SK-N-SH (cell line): ENCODE data around the gene SLC16A11. TPM values are rescaled to one million over a fixed set of nuclear protein-coding genes. Genes with fewer than 3 reads are reported as not detected.

Experiments
- CTCF ChIA-PET: fragments of 300-600, 350-600 bp; formaldehyde crosslinking; extraction: SDS; loops from one replicate; lab custom pipeline; 2021; lab: Yijun Ruan, JAX
- POLR2A ChIA-PET: fragments of 350-600 bp; sonication (Branson Sonifier 250); formaldehyde crosslinking; extraction: SDS; loops from one replicate; lab custom pipeline; 2020; ENCODE audit warnings: antibody characterized with exemption, inconsistent platforms; lab: Yijun Ruan, JAX
- DNase-seq: peaks from one replicate; pipeline ENCODE4 v3.0.0; 2012
- H2AFZ ChIP-seq: fragments of 200-600 bp; sonication (generic); 2 replicates; pipeline ENCODE4 v1.8.1; 2016; ENCODE audit warnings: antibody characterized with exemption, mild to moderate bottlenecking, low read depth
- H3F3A ChIP-seq: fragments of 200-600 bp; sonication (generic); replicated peaks from 2 replicates; pipeline ENCODE3; 2016; ENCODE audit warnings: antibody characterized with exemption, mild to moderate bottlenecking; ENCODE audit not compliant: insufficient read depth
- H3K27ac ChIP-seq, 2 experiments: fragments of 200-500 bp in 1 of 2; fragments of 200-600 bp in 1 of 2; sonication (Bioruptor generic) in 1 of 2; sonication (generic), shearing (Covaris generic) in 1 of 2; 2 replicates each; pipeline versions ENCODE4 v1.5.1 to v1.6.1; 2014 to 2016; ENCODE audit warnings: low read depth in 2 of 2, inconsistent platforms in 1 of 2, low read length in 1 of 2, mild to moderate bottlenecking in 1 of 2, mixed read lengths in 1 of 2
- H3K27me3 ChIP-seq: fragments of 200-600 bp; sonication (generic), shearing (Covaris generic); 2 replicates; pipeline ENCODE4 v1.6.1; 2016; ENCODE audit warnings: mixed run types; ENCODE audit not compliant: insufficient read depth
- H3K36me3 ChIP-seq, 2 experiments: fragments of 200-500 bp in 1 of 2; fragments of 200-600 bp in 1 of 2; sonication (Bioruptor generic) in 1 of 2; sonication (generic) in 1 of 2; replicated peaks in 1 of 2; 2 replicates each; pipeline versions ENCODE3 to v1.5.1; 2014 to 2016; ENCODE audit warnings: low read length in 1 of 2, mild to moderate bottlenecking in 1 of 2; ENCODE audit not compliant: insufficient read depth in 2 of 2, control insufficient read depth in 1 of 2
- H3K4me1 ChIP-seq, 2 experiments: fragments of 200-500 bp in 1 of 2; fragments of 200-600 bp in 1 of 2; sonication (Bioruptor generic) in 1 of 2; sonication (generic), shearing (Covaris generic) in 1 of 2; 2 replicates each; pipeline versions ENCODE4 v1.5.1 to v1.6.1; 2014 to 2016; ENCODE audit warnings: low read depth in 1 of 2, low read length in 1 of 2, mixed run types in 1 of 2; ENCODE audit not compliant: insufficient read depth in 2 of 2, control insufficient read depth in 1 of 2
- H3K4me2 ChIP-seq: fragments of 200-600 bp; sonication (generic), shearing (Covaris generic); 2 replicates; pipeline ENCODE4 v1.6.1; 2017; ENCODE audit warnings: mixed run types
- H3K4me3 ChIP-seq, 2 experiments: fragments of 200-500 bp in 1 of 2; fragments of 200-600 bp in 1 of 2; sonication (Bioruptor generic) in 1 of 2; sonication (generic), shearing (Covaris generic) in 1 of 2; 2 replicates each; pipeline versions ENCODE4 v1.5.1 to v1.8.1; 2014 to 2016; ENCODE audit warnings: low read depth in 2 of 2, inconsistent platforms in 1 of 2, low read length in 1 of 2, mild to moderate bottlenecking in 1 of 2, mixed read lengths in 1 of 2, moderate library complexity in 1 of 2
- H3K79me2 ChIP-seq: fragments of 200-600 bp; sonication (generic); 2 replicates; pipeline ENCODE4 v1.8.1; 2017; ENCODE audit warnings: mild to moderate bottlenecking; ENCODE audit not compliant: insufficient read depth
- H3K9ac ChIP-seq: fragments of 200-600 bp; sonication (generic); 2 replicates; pipeline ENCODE4 v1.6.1; 2017; ENCODE audit warnings: mixed run types
- H3K9me2 ChIP-seq: fragments of 200-600 bp; sonication (generic); 2 replicates; pipeline ENCODE4 v1.6.1; 2017; ENCODE audit warnings: mixed run types
- H3K9me3 ChIP-seq: fragments of 200-600 bp; sonication (generic); 2 replicates; pipeline ENCODE4 v1.6.1; 2017; ENCODE audit warnings: mixed run types, mild to moderate bottlenecking, moderate library complexity
- H4K20me1 ChIP-seq: fragments of 200-600 bp; sonication (generic); 2 replicates; pipeline ENCODE4 v1.6.1; 2017; ENCODE audit warnings: mild to moderate bottlenecking, mixed run types; ENCODE audit not compliant: insufficient read depth
- ELF1 ChIP-seq: IDR thresholded peaks from 2 replicates; pipeline ENCODE4 v1.4.0; 2012
- EP300 ChIP-seq, 2 experiments: IDR thresholded peaks; 2 replicates each; pipeline versions ENCODE4 v1.4.0 to v1.6.1; 2012; ENCODE audit warnings: borderline replicate concordance in 1 of 2, low read depth in 1 of 2, low read length in 1 of 2
- FOSL2 ChIP-seq: IDR thresholded peaks from 2 replicates; pipeline ENCODE4 v1.4.0; 2012; ENCODE audit warnings: low read depth, mild to moderate bottlenecking, moderate library complexity, borderline replicate concordance
- MXI1 ChIP-seq: IDR thresholded peaks from 2 replicates; pipeline ENCODE4 v1.6.1; 2012; ENCODE audit warnings: mild to moderate bottlenecking, low read depth, low read length, improper control_type of control experiment
- NFIC ChIP-seq: IDR thresholded peaks from 2 replicates; pipeline ENCODE4 v1.4.0; 2012; ENCODE audit warnings: borderline replicate concordance
- NRF1 ChIP-seq: IDR thresholded peaks from 2 replicates; pipeline ENCODE4 v1.6.1; 2012; ENCODE audit warnings: low read depth, mild to moderate bottlenecking, low read length
- RAD21 ChIP-seq: IDR thresholded peaks from 2 replicates; pipeline ENCODE4 v1.6.1; 2012; ENCODE audit warnings: mild to moderate bottlenecking, low read length
- RCOR1 ChIP-seq: fragments of 150-350 bp; IDR thresholded peaks from 2 replicates; pipeline ENCODE4 v1.6.1; 2017; ENCODE audit warnings: antibody characterized with exemption, low read length
- TCF12 ChIP-seq: IDR thresholded peaks from 2 replicates; pipeline ENCODE4 v1.4.0; 2012
- TEAD4 ChIP-seq: IDR thresholded peaks from 2 replicates; pipeline ENCODE4 v1.4.0; 2012; ENCODE audit warnings: mild to moderate bottlenecking, borderline replicate concordance; ENCODE audit not compliant: insufficient read depth
- WGBS: methylation state at CpG from one replicate; pipeline ENCODE4 v1.1.6; 2017; ENCODE audit warnings: low lambda C conversion rate; 5-methylcytosine and 5-hydroxymethylcytosine counted together
- polyA plus RNA-seq, 3 experiments: library from polyadenylated mRNA; depleted of rRNA; stranded (reverse); fragments of >200 nt; gene quantifications; 2 replicates each; pipeline ENCODE4 v1.2.3, GENCODE V29; 2012
- TF ChIP-seq, protein P1 (sequence below): IDR thresholded peaks from 2 replicates; pipeline ENCODE4 v1.6.1; 2012; ENCODE audit warnings: mild to moderate bottlenecking, low read depth, low read length, moderate library complexity
- TF ChIP-seq, protein P2 (sequence below): IDR thresholded peaks from 2 replicates; pipeline ENCODE4; 2012
- TF ChIP-seq, protein P3 (sequence below): IDR thresholded peaks from 2 replicates; pipeline ENCODE4 v1.4.0; 2012; ENCODE audit warnings: low read depth, borderline replicate concordance
- TF ChIP-seq, protein P4 (sequence below): fragments of 150-350 bp; IDR thresholded peaks from 2 replicates; pipeline ENCODE4 v1.6.1; 2016; ENCODE audit warnings: mild to moderate bottlenecking, low read depth, low read length
- TF ChIP-seq, protein P5 (sequence below): fragments of 200-600 bp; sonication (generic); IDR thresholded peaks from 2 replicates; pipeline ENCODE4 v1.6.1; 2017; ENCODE audit warnings: antibody characterized with exemption, mild to moderate bottlenecking, moderate library complexity
- TF ChIP-seq, protein P6 (sequence below): fragments of 150-350 bp; IDR thresholded peaks from 2 replicates; pipeline ENCODE4 v1.6.1; 2017; ENCODE audit warnings: antibody characterized with exemption, low read length, low read depth, borderline replicate concordance

Gene SLC16A11
- polyA plus RNA-seq, 1 of the 3 experiments (the other 2 are of a cell fraction), result 0.12 TPM

DNA sequence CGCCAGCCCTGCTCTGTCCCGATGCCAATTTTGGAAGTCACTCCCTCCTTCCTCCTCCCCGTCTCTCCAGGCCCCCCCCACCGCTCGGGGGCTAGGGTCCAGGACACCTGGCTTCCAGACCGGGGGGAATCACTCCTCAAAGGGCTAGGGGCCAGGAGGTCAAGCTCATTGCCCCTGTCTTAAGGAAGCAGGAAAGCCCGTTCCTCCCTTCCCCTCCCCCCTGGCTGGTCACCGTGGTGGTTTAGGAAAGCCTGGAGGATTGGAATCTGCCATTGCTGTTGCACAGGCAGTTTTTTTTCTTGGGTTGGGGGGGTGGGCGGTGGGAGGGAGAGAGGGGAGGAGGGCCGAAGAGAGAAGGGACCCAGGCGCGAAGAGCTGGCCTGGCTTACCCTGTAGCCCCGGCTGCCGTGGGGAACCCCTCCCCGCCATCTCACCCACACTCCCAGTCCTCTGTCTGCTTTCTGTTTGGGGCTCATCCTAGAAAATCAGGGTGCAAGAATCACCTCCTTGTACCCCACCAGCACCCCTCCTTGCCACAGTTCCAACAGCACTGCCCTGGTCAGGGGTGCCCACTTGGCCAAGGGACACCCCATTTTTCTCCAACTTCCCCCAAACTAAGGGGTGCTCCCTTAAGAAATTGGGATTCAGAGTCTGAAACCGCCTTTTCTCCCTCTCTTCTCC, 23.9 kb downstream of the SLC16A11 start (continued):
- TF ChIP-seq, protein P1, sequence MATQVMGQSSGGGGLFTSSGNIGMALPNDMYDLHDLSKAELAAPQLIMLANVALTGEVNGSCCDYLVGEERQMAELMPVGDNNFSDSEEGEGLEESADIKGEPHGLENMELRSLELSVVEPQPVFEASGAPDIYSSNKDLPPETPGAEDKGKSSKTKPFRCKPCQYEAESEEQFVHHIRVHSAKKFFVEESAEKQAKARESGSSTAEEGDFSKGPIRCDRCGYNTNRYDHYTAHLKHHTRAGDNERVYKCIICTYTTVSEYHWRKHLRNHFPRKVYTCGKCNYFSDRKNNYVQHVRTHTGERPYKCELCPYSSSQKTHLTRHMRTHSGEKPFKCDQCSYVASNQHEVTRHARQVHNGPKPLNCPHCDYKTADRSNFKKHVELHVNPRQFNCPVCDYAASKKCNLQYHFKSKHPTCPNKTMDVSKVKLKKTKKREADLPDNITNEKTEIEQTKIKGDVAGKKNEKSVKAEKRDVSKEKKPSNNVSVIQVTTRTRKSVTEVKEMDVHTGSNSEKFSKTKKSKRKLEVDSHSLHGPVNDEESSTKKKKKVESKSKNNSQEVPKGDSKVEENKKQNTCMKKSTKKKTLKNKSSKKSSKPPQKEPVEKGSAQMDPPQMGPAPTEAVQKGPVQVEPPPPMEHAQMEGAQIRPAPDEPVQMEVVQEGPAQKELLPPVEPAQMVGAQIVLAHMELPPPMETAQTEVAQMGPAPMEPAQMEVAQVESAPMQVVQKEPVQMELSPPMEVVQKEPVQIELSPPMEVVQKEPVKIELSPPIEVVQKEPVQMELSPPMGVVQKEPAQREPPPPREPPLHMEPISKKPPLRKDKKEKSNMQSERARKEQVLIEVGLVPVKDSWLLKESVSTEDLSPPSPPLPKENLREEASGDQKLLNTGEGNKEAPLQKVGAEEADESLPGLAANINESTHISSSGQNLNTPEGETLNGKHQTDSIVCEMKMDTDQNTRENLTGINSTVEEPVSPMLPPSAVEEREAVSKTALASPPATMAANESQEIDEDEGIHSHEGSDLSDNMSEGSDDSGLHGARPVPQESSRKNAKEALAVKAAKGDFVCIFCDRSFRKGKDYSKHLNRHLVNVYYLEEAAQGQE, result no peak
- TF ChIP-seq RAD21 (no peak), EP300 (IDR thresholded peaks at IDR 0.05; ENCODE audit: borderline replicate concordance in 1 of 2, low read depth in 1 of 2, low read length in 1 of 2) (peak in 1 of 2 experiments; percentile 66; a peak in 3 of 4 replicates), TCF12 (no peak), MXI1 (0 out of 2 replicates have a peak, but pooled peaks have one; percentile 28), FOSL2 (no peak)
- TF ChIP-seq, protein P2, sequence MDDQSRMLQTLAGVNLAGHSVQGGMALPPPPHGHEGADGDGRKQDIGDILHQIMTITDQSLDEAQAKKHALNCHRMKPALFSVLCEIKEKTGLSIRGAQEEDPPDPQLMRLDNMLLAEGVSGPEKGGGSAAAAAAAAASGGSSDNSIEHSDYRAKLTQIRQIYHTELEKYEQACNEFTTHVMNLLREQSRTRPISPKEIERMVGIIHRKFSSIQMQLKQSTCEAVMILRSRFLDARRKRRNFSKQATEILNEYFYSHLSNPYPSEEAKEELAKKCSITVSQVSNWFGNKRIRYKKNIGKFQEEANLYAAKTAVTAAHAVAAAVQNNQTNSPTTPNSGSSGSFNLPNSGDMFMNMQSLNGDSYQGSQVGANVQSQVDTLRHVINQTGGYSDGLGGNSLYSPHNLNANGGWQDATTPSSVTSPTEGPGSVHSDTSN, result no peak

DNA sequence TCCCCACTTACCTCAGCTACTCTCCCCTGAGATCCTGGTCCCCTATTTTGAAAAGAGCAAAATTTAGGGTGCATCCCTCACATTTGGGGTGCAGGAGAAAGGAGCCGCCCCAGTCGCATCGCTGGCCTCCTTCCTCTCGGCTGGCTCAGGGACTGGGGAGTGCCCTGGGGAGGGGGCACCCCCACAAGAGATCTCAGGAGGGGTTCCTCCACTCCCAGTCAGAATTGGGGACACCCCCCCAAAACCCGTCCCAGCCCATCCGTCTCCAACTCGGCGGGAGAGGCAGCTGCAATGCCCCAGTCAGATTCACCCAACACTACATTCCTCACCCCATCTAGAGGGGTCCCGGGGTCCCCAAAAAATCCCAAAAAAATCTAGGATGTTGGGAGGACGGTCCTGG, 24.5 kb downstream of the SLC16A11 start:
- Histone ChIP-seq H3K79me2 (no peaks in the 10 kb centered on the region), H4K20me1 (no peaks in the 10 kb centered on the region), H3K4me2 (peak overlapping the region; percentile 78), H3F3A (peaks cover 20% of the 10 kb centered on the region), H3K36me3 (peaks cover 0 to 7% of the 10 kb centered on the region in 2 experiments), H3K9me2 (no peaks in the 10 kb centered on the region), H3K27me3 (no peaks in the 10 kb centered on the region), H3K9ac (peak overlapping the region; percentile 65), H3K9me3 (no peaks in the 10 kb centered on the region), H2AFZ (peak overlapping the region; percentile 100), H3K4me1 (peaks cover 9 to 37% of the 10 kb centered on the region in 2 experiments; a peak in 2 of 4 replicates), H3K27ac (peak overlapping the region in 1 of 2 experiments; percentile 90; a peak in 1 of 4 replicates), H3K4me3 (peak overlapping the region; percentile 50 to 52; a peak in 3 of 4 replicates)
- ChIA-PET POLR2A (no interaction called here), CTCF (interaction anchor here (0.7 to 8.6 kb wide), 7 partner anchors 15 to 278 kb away, joined by 3 to 64 read pairs (median 4); no protein-coding TSS in a partner anchor)
- 33% methylated on average over 10 of the region's 10 CpGs for WGBS
- TF ChIP-seq NFIC (no peak), NRF1 (no peak), RAD21 (no peak), TEAD4 (no peak), ELF1 (no peak), EP300 (IDR thresholded peaks at IDR 0.05; ENCODE audit: borderline replicate concordance in 1 of 2, low read depth in 1 of 2, low read length in 1 of 2) (no peak), RCOR1 (no peak)
- TF ChIP-seq, protein P3, sequence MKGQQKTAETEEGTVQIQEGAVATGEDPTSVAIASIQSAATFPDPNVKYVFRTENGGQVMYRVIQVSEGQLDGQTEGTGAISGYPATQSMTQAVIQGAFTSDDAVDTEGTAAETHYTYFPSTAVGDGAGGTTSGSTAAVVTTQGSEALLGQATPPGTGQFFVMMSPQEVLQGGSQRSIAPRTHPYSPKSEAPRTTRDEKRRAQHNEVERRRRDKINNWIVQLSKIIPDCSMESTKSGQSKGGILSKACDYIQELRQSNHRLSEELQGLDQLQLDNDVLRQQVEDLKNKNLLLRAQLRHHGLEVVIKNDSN, result no peak
- TF ChIP-seq, protein P4, sequence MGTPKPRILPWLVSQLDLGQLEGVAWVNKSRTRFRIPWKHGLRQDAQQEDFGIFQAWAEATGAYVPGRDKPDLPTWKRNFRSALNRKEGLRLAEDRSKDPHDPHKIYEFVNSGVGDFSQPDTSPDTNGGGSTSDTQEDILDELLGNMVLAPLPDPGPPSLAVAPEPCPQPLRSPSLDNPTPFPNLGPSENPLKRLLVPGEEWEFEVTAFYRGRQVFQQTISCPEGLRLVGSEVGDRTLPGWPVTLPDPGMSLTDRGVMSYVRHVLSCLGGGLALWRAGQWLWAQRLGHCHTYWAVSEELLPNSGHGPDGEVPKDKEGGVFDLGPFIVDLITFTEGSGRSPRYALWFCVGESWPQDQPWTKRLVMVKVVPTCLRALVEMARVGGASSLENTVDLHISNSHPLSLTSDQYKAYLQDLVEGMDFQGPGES, result no peak
- TF ChIP-seq, protein P5, sequence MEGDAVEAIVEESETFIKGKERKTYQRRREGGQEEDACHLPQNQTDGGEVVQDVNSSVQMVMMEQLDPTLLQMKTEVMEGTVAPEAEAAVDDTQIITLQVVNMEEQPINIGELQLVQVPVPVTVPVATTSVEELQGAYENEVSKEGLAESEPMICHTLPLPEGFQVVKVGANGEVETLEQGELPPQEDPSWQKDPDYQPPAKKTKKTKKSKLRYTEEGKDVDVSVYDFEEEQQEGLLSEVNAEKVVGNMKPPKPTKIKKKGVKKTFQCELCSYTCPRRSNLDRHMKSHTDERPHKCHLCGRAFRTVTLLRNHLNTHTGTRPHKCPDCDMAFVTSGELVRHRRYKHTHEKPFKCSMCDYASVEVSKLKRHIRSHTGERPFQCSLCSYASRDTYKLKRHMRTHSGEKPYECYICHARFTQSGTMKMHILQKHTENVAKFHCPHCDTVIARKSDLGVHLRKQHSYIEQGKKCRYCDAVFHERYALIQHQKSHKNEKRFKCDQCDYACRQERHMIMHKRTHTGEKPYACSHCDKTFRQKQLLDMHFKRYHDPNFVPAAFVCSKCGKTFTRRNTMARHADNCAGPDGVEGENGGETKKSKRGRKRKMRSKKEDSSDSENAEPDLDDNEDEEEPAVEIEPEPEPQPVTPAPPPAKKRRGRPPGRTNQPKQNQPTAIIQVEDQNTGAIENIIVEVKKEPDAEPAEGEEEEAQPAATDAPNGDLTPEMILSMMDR, result no peak
- TF ChIP-seq, protein P6, sequence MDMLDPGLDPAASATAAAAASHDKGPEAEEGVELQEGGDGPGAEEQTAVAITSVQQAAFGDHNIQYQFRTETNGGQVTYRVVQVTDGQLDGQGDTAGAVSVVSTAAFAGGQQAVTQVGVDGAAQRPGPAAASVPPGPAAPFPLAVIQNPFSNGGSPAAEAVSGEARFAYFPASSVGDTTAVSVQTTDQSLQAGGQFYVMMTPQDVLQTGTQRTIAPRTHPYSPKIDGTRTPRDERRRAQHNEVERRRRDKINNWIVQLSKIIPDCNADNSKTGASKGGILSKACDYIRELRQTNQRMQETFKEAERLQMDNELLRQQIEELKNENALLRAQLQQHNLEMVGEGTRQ, result no peak
- DNase-seq, result no peak
